NB4 (cell line): ENCODE measurements around the gene OXTR.

Experiments used
- DNase-seq: peaks from one replicate; pipeline ENCODE4 v3.0.0; 2010; ENCODE audit warnings: low read depth
- H3K4me3 ChIP-seq: one replicate; pipeline ENCODE4 v1.5.1; 2011; ENCODE audit warnings: mild to moderate bottlenecking, low read depth, low read length, moderate library complexity
- CTCF ChIP-seq: IDR thresholded peaks from one replicate; pipeline ENCODE4 v1.5.1; 2012; ENCODE audit warnings: low read depth, low read length
- MAX ChIP-seq: IDR thresholded peaks from 2 replicates; pipeline ENCODE4 v1.6.1; 2011; ENCODE audit warnings: low read depth, low read length
- MYC ChIP-seq: IDR thresholded peaks from 2 replicates; pipeline ENCODE4 v1.6.1; 2011; ENCODE audit warnings: low read depth, low read length
- POLR2A ChIP-seq: IDR thresholded peaks from 2 replicates; pipeline ENCODE4 v1.6.1; 2011; ENCODE audit warnings: mild to moderate bottlenecking; ENCODE audit not compliant: insufficient read length; ENCODE audit errors: extremely low read depth

OXTR gene

GRCh38 chr3:8712045-8712907 is 57.1 kb downstream of the OXTR start:
- no peak overlapping the region for H3K4me3 ChIP-seq
- TF ChIP-seq POLR2A (no peak), MAX (no peak), MYC (no peak), CTCF (no peak)
- DNase-seq, result peak; percentile 69

GRCh38 chr3:8709801-8710507 is 59.5 kb downstream of the OXTR start:
- no peak for TF ChIP-seq CTCF
- no peak for TF ChIP-seq POLR2A
- TF ChIP-seq MAX, result no peak
- no peak for TF ChIP-seq MYC
- DNase-seq, result no peak
- H3K4me3 ChIP-seq, result no peak overlapping the region

- TF ChIP-seq MAX, result no peak
- no peak for TF ChIP-seq POLR2A
- TF ChIP-seq MYC, result no peak
- no peak for TF ChIP-seq CTCF
- H3K4me3 ChIP-seq, result no peak overlapping the region
- no peak for DNase-seq
Measured at GRCh38 chr3:8709287-8709686, 60.1 kb downstream of the OXTR start.

- TF ChIP-seq CTCF (no peak), MAX (no peak), MYC (no peak)
- no peak overlapping the region for H3K4me3 ChIP-seq
- no peak for DNase-seq
Measured at GRCh38 chr3:8705575-8705974, 63.8 kb downstream of the OXTR start.

GRCh38 chr3:8702560-8702959 is 66.9 kb downstream of the OXTR start:
- H3K4me3 ChIP-seq, result no peak overlapping the region
- TF ChIP-seq CTCF, result peak; percentile 73
- no peak for TF ChIP-seq POLR2A
- peak; percentile 24 for DNase-seq
